Left ventricle myocardium superior (tissue), 1 donor: ENCODE results near the gene OR6J1. TPM values are rescaled to one million over a fixed set of nuclear protein-coding genes. Genes with fewer than 3 reads are reported as not detected.
"Not testable (repeated sequence)": the region's sequence is repeated elsewhere in the genome, so short reads cannot be mapped to it uniquely, and the experiment has no call there.

ENCODE experiments used
- ATAC-seq: fragments of 200-7000 bp; cut with Tn5 transposase; one replicate; pipeline ENCODE4 v1.9.1; 2020; ENCODE audit warnings: mild to moderate bottlenecking, moderate library complexity
- DNase-seq: peaks from one replicate; pipeline ENCODE4 v3.0.0-alpha.2; 2020
- intact Hi-C: fragments of 100-400 bp; cut with micrococcal nuclease; formaldehyde crosslinking; loops from one replicate; pipeline ENCODE4 v1.11.0; 2022
- total RNA-seq: library from RNA; stranded (reverse); fragmentation: NEBNext Ultra II Directional; extraction: Animal tissue kit (Norgen Biotek cat#: 25700); gene quantifications from one replicate; pipeline ENCODE4 v1.2.1, GENCODE V29; 2021
- donor health status: DM: no; HTN: yes; CAD: no; lungs with severe emphysema.

Gene OR6J1
- total RNA-seq, 1 donor from 2014 or later, result not detected

- DNase-seq (peak; percentile 99), ATAC-seq (peak; percentile 99)
- intact Hi-C loops, result no loop called here
Measured at GRCh38 chr14:22589096-22589839, 54.9 kb downstream of the OR6J1 start, which contains the start of gene DAD1. TSS of gene DAD1 (minus strand) at chr14:22589224. CDS start at chr14:22589157, 67 bp downstream.

- DNase-seq (no peak), ATAC-seq (no peak)
- intact Hi-C loops, result no loop called here
Measured at GRCh38 chr14:22588526-22589095, 55.5 kb downstream of the OR6J1 start.

GRCh38 chr14:22587677-22588422 is 56.3 kb downstream of the OR6J1 start:
- intact Hi-C loops, result not testable (repeated sequence)

GRCh38 chr14:22587247-22587646 is 56.9 kb downstream of the OR6J1 start:
- no peak for ATAC-seq
- DNase-seq, result no peak
- intact Hi-C loops, result no loop called here

More at GRCh38 chr14:22587677-22588422, 56.3 kb downstream of the OR6J1 start:
- DNase-seq, ATAC-seq: not testable (repeated sequence)

- DNase-seq (no peak), ATAC-seq (no peak)
- intact Hi-C loops, result no loop called here
Measured at GRCh38 chr14:22583994-22584393, 60.2 kb downstream of the OR6J1 start.

Other genes with a start within 250 kb of the OR6J1 start
- gene DAD1, start 55.1 kb downstream of the OR6J1 start, total RNA-seq, result 149 TPM
- 24.5 TPM for gene ABHD4, start 46.1 kb downstream of the OR6J1 start, total RNA-seq
- 184 TPM for gene OXA1L, start 122.3 kb upstream of the OR6J1 start, total RNA-seq
- 4.7 TPM for gene SLC7A7, start 171.1 kb upstream of the OR6J1 start, total RNA-seq
- gene MRPL52, start 185.5 kb upstream of the OR6J1 start, total RNA-seq, result 113 TPM
- 19.9 TPM for gene MMP14, start 192.2 kb upstream of the OR6J1 start, total RNA-seq
- 61.9 TPM for gene LRP10, start 227.4 kb upstream of the OR6J1 start, total RNA-seq
- gene REM2, start 238.9 kb upstream of the OR6J1 start, total RNA-seq, result not detected